IMR-90 (cell line): ENCODE data around the gene C1orf74. TPM values are rescaled to one million over a fixed set of nuclear protein-coding genes. Genes with fewer than 3 reads are reported as not detected.

Source experiments
- ATAC-seq: fragments of 200-7000 bp; cut with Tn5 transposase; 2 replicates; pipeline ENCODE4 v1.9.1; 2020; ENCODE audit warnings: low read depth, mild to moderate bottlenecking, moderate library complexity
- BruUV-seq: library from RNA; stranded (reverse); fragments of 400-500 nt; replicated peaks from 2 replicates; lab custom pipeline; 2021; lab: Mats Ljungman, UMichigan
- CTCF ChIA-PET: fragments of 300-600 bp; formaldehyde crosslinking; extraction: SDS; loops from one replicate; lab custom pipeline; 2021; ENCODE audit warnings: antibody characterized with exemption; lab: Yijun Ruan, JAX
- POLR2A ChIA-PET: fragments of 300-600 bp; sonication (Branson Sonifier 250); formaldehyde crosslinking; loops from one replicate; lab custom pipeline; 2022; ENCODE audit warnings: antibody characterized with exemption; ENCODE audit not compliant: unreplicated experiment; lab: Charles Lee
- DNase-seq: peaks from one replicate; pipeline ENCODE4 v3.0.0; 2013
- H2AFZ ChIP-seq: replicated peaks from 2 replicates; pipeline ENCODE3; 2013; ENCODE audit warnings: low read length, mild to moderate bottlenecking; ENCODE audit not compliant: poor library complexity
- H2AK5ac ChIP-seq: 2 replicates; pipeline ENCODE4 v1.6.1; 2013; ENCODE audit warnings: low read depth, low read length, inconsistent platforms
- H2AK9ac ChIP-seq: replicated peaks from 2 replicates; pipeline ENCODE3; 2013; ENCODE audit warnings: mild to moderate bottlenecking, low read depth, low read length, moderate library complexity; ENCODE audit not compliant: poor library complexity
- H2BK120ac ChIP-seq: 2 replicates; pipeline ENCODE4 v1.6.1; 2013; ENCODE audit warnings: low read depth, low read length, inconsistent platforms
- H2BK15ac ChIP-seq: 3 replicates; pipeline ENCODE4 v1.6.1; 2013; ENCODE audit warnings: low read depth, low read length, inconsistent platforms
- H2BK20ac ChIP-seq: 2 replicates; pipeline ENCODE4 v1.6.1; 2013; ENCODE audit warnings: low read depth, mild to moderate bottlenecking, inconsistent platforms, low read length, moderate library complexity
- H2BK5ac ChIP-seq: 2 replicates; pipeline ENCODE4 v1.6.1; 2013; ENCODE audit warnings: mild to moderate bottlenecking, low read depth, low read length, inconsistent platforms; ENCODE audit not compliant: poor library complexity, severe bottlenecking
- H3K14ac ChIP-seq: replicated peaks from 2 replicates; pipeline ENCODE4 v1.6.1; 2013; ENCODE audit warnings: low read depth, low read length, inconsistent platforms
- H3K18ac ChIP-seq: 2 replicates; pipeline ENCODE4 v1.6.1; 2013; ENCODE audit warnings: low read depth, low read length, control low read depth
- H3K23ac ChIP-seq: 2 replicates; pipeline ENCODE4 v1.6.1; 2013; ENCODE audit warnings: low read depth, low read length, inconsistent platforms
- H3K27ac ChIP-seq: 2 replicates; pipeline ENCODE4 v1.5.1; 2013; ENCODE audit warnings: mild to moderate bottlenecking, control low read depth, low read length; ENCODE audit not compliant: insufficient read depth
- H3K27me3 ChIP-seq: 2 replicates; pipeline ENCODE4 v1.6.1; 2013; ENCODE audit warnings: low read length; ENCODE audit not compliant: control insufficient read depth, insufficient read depth
- H3K36me3 ChIP-seq: 2 replicates; pipeline ENCODE4 v1.6.1; 2013; ENCODE audit warnings: low read length, mixed read lengths; ENCODE audit not compliant: control insufficient read depth, insufficient read depth
- H3K4ac ChIP-seq: 2 replicates; pipeline ENCODE4 v1.6.1; 2013; ENCODE audit warnings: low read depth, low read length, inconsistent platforms
- H3K4me1 ChIP-seq: 2 replicates; pipeline ENCODE4 v1.6.1; 2013; ENCODE audit warnings: low read length, mixed read lengths; ENCODE audit not compliant: control insufficient read depth, insufficient read depth
- H3K4me2 ChIP-seq: 2 replicates; pipeline ENCODE4 v1.6.1; 2013; ENCODE audit warnings: low read depth, mild to moderate bottlenecking, control low read depth, low read length, moderate library complexity
- H3K4me3 ChIP-seq: 2 replicates; pipeline ENCODE4 v1.5.1; 2013; ENCODE audit warnings: low read depth, mild to moderate bottlenecking, control low read depth, low read length, moderate library complexity; ENCODE audit not compliant: insufficient read depth
- H3K56ac ChIP-seq: 2 replicates; pipeline ENCODE4 v1.6.1; 2013; ENCODE audit warnings: low read length, inconsistent platforms; ENCODE audit not compliant: insufficient read depth; ENCODE audit errors: extremely low read depth
- H3K79me1 ChIP-seq, 2 experiments: 2 replicates each; pipeline ENCODE4 v1.6.1; 2013; ENCODE audit warnings: low read length in 2 of 2, inconsistent platforms in 1 of 2, low read depth in 1 of 2
- H3K9ac ChIP-seq: 2 replicates; pipeline ENCODE4 v1.6.1; 2013; ENCODE audit warnings: low read depth, low read length, control low read depth
- H3K9me1 ChIP-seq: 2 replicates; pipeline ENCODE4 v1.6.1; 2013; ENCODE audit warnings: low read length, inconsistent platforms; ENCODE audit not compliant: insufficient read depth
- H3K9me3 ChIP-seq: 2 replicates; pipeline ENCODE4 v1.6.1; 2013; ENCODE audit warnings: low read length; ENCODE audit not compliant: control insufficient read depth, insufficient read depth
- H4K20me1 ChIP-seq: 2 replicates; pipeline ENCODE4 v1.6.1; 2013; ENCODE audit warnings: low read length, inconsistent platforms; ENCODE audit not compliant: insufficient read depth
- H4K5ac ChIP-seq: 2 replicates; pipeline ENCODE4 v1.6.1; 2013; ENCODE audit warnings: mild to moderate bottlenecking, low read depth, low read length, control low read depth
- H4K8ac ChIP-seq, 2 experiments: 2 replicates each; pipeline ENCODE4 v1.6.1; 2013; ENCODE audit warnings: low read depth in 2 of 2, low read length in 2 of 2, control low read depth in 1 of 2, inconsistent platforms in 1 of 2
- H4K91ac ChIP-seq: 2 replicates; pipeline ENCODE4 v1.6.1; 2013; ENCODE audit warnings: low read depth, low read length, inconsistent platforms; ENCODE audit not compliant: insufficient read depth
- BHLHE40 ChIP-seq: fragments of 150-350 bp; IDR thresholded peaks from 2 replicates; pipeline ENCODE4 v1.6.1; 2016; ENCODE audit warnings: mild to moderate bottlenecking, low read depth, low read length
- CEBPB ChIP-seq: IDR thresholded peaks from 2 replicates; pipeline ENCODE4 v1.6.1; 2012; ENCODE audit warnings: low read depth, low read length, improper control_type of control experiment
- FOS ChIP-seq: fragments of 150-350 bp; IDR thresholded peaks from 2 replicates; pipeline ENCODE4 v1.6.1; 2016; ENCODE audit warnings: low read depth, low read length
- MAFK ChIP-seq: IDR thresholded peaks from 2 replicates; pipeline ENCODE4 v1.6.1; 2012; ENCODE audit warnings: low read depth, low read length, improper control_type of control experiment
- NFE2L2 ChIP-seq: fragments of 150-350 bp; IDR thresholded peaks from 2 replicates; pipeline ENCODE4 v1.6.1; 2016; ENCODE audit warnings: low read depth, mild to moderate bottlenecking, low read length
- POLR2A ChIP-seq: IDR thresholded peaks from 2 replicates; pipeline ENCODE4 v1.6.1; 2012; ENCODE audit warnings: mild to moderate bottlenecking, low read depth, low read length
- RFX5 ChIP-seq: IDR thresholded peaks from 2 replicates; pipeline ENCODE4 v1.8.0; 2012; ENCODE audit warnings: low read depth, mild to moderate bottlenecking, low read length, moderate library complexity
- WGBS, 2 experiments: methylation state at CpG; one replicate each; pipeline versions ENCODE4 v1.1.5 to v1.1.7; 2013; ENCODE audit warnings: missing lambda C conversion rate in 2 of 2; ENCODE audit not compliant: insufficient read length in 1 of 2; ENCODE audit errors: extremely low coverage in 2 of 2; 5-methylcytosine and 5-hydroxymethylcytosine counted together
- dilution Hi-C: fragments of 300-500 bp; cut with HindIII; formaldehyde crosslinking; loops from one replicate; pipeline ENCODE4 v1.14.3; 2018; ENCODE audit warnings: low sequenced_read_pairs; ENCODE audit not compliant: unreplicated experiment
- in situ Hi-C: fragments of 300-500 bp; cut with MboI; formaldehyde crosslinking; loops from 3 replicates; pipeline ENCODE4 v1.14.3; 2019; ENCODE audit warnings: low sequenced_read_pairs, inconsistent platforms, mixed read lengths
- intact Hi-C: fragments of 100-400 bp; cut with micrococcal nuclease; formaldehyde crosslinking; loops from 2 replicates; pipeline ENCODE4 v1.10.0; 2022
- polyA plus RNA-seq, 3 experiments: library from polyadenylated mRNA; depleted of rRNA; stranded (reverse); fragments of >200 nt; gene quantifications; 2 replicates each; pipeline ENCODE4 v1.2.3, GENCODE V29; 2012; ENCODE audit warnings: low replicate concordance in 1 of 3
- total RNA-seq: library from RNA; depleted of rRNA; stranded (reverse); fragments of >200 nt; gene quantifications from 2 replicates; pipeline ENCODE4 v1.2.3, GENCODE V29; 2012

Gene C1orf74
- total and polyA plus RNA-seq, 2 of the 4 experiments (the other 2 are of a cell fraction), result 1.1 to 4.3 TPM

DNA sequence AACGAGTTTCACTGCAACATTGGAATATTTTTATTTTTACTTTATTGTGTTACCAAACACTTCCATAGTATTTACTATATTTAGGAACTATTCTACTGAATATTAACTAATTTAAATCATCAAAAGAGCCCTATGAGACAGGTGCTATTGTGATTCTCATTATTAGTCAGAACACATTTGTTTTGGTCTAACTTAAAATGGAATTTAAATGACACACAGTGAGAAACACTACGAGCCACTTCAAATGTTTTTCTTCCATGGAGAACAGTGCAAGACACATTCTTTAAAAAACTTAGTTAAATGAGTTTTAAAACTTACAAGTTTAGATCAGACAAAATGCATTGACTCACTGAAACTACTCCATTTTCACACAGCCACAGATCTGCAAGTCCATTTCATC lies 35.2 kb downstream of the C1orf74 start:
- Histone ChIP-seq H3K4me1 (no peaks in the 10 kb centered on the region), H3K27ac (no peak overlapping the region), H3K14ac (no peak overlapping the region), H3K9me1 (0 out of 2 replicates have a peak, but pooled peaks cover 3% of the 10 kb centered on the region), H3K4ac (no peak overlapping the region), H3K4me2 (no peak overlapping the region), H3K9me3 (no peaks in the 10 kb centered on the region), H2BK120ac (no peak overlapping the region), H3K23ac (no peak overlapping the region), H2BK5ac (no peak overlapping the region), H3K4me3 (no peak overlapping the region), H3K36me3 (no peaks in the 10 kb centered on the region), H3K18ac (no peak overlapping the region), H3K9ac (no peak overlapping the region), H3K79me1 (no peaks in the 10 kb centered on the region), H3K56ac (no peak overlapping the region), H2BK15ac (no peak overlapping the region), H2AK5ac (no peak overlapping the region), H4K5ac (no peak overlapping the region), H3K27me3 (0 out of 2 replicates have a peak, but pooled peaks cover 1% of the 10 kb centered on the region), H2BK20ac (no peak overlapping the region), H4K8ac (no peak overlapping the region), H4K20me1 (no peaks in the 10 kb centered on the region), H2AFZ (no peak overlapping the region), H4K91ac (no peak overlapping the region), H2AK9ac (no peak overlapping the region)
- intact Hi-C loops (loop anchor here (5.0 kb wide), 1 partner anchor 102 kb away; no protein-coding TSS in a partner anchor), in situ Hi-C loops (no loop called here), dilution Hi-C loops (no loop called here)
- POLR2A ChIA-PET, result no interaction called here
- no TSS peak for BruUV-seq
- DNase-seq, result no peak
- WGBS, 2 experiments, result no CpG with 5 or more reads among the region's 2 CpGs
- CTCF ChIA-PET, result interaction anchor here (1.4 kb wide), 1 partner anchor 12 kb away, joined by 10 read pairs; no protein-coding TSS in a partner anchor
- TF ChIP-seq POLR2A (no peak), CEBPB (no peak), NFE2L2 (no peak), MAFK (no peak), FOS (no peak), BHLHE40 (no peak), RFX5 (no peak)
- no peak for ATAC-seq
